Panc1 (cell line): ENCODE results near the gene PROZ. TPM values are rescaled to one million over a fixed set of nuclear protein-coding genes. Genes with fewer than 3 reads are reported as not detected.

Experiments used
- ATAC-seq: fragments of 200-7000 bp; cut with Tn5 transposase; 2 replicates; pipeline ENCODE4 v1.9.1; 2020; ENCODE audit warnings: mild to moderate bottlenecking, moderate library complexity
- BruUV-seq: library from RNA; stranded (reverse); fragments of 400-500 nt; replicated peaks from 2 replicates; lab custom pipeline; 2021; lab: Mats Ljungman, UMichigan
- CTCF ChIA-PET: fragments of 300-600 bp; sonication (Branson Sonifier 250); formaldehyde crosslinking; loops from one replicate; lab custom pipeline; 2022; ENCODE audit warnings: antibody characterized with exemption; lab: Charles Lee
- POLR2A ChIA-PET: fragments of 300-600 bp; sonication (Branson Sonifier 250); formaldehyde crosslinking; loops from one replicate; lab custom pipeline; 2022; ENCODE audit warnings: antibody characterized with exemption; lab: Charles Lee
- DNase-seq: peaks from one replicate; pipeline ENCODE4 v3.0.0-alpha.2; 2010; ENCODE audit warnings: low read depth, low spot score
- H3K27ac ChIP-seq: 2 replicates; pipeline ENCODE4 v1.5.1; 2011; ENCODE audit warnings: mild to moderate bottlenecking, low read length, inconsistent platforms
- H3K27me3 ChIP-seq: fragments of 200-500 bp; sonication (Bioruptor generic); 2 replicates; pipeline ENCODE4 v1.6.0; 2014; ENCODE audit warnings: low read length, inconsistent platforms; ENCODE audit not compliant: control insufficient read depth, insufficient read depth
- H3K36me3 ChIP-seq: fragments of 200-500 bp; sonication (Bioruptor generic); 2 replicates; pipeline ENCODE4 v1.5.1; 2014; ENCODE audit warnings: inconsistent platforms, mild to moderate bottlenecking, low read length, moderate library complexity; ENCODE audit not compliant: control insufficient read depth, insufficient read depth
- H3K4me1 ChIP-seq: 2 replicates; pipeline ENCODE4 v1.5.1; 2011; ENCODE audit warnings: inconsistent platforms, mild to moderate bottlenecking, low read length, moderate library complexity; ENCODE audit not compliant: control insufficient read depth, insufficient read depth
- H3K4me3 ChIP-seq, 2 experiments: 2 replicates each; pipeline ENCODE4 v1.5.1; 2011 to 2012; ENCODE audit warnings: low read depth in 2 of 2, low read length in 2 of 2, mild to moderate bottlenecking in 2 of 2, inconsistent platforms in 1 of 2, moderate library complexity in 1 of 2
- H3K9me3 ChIP-seq: fragments of 200-500 bp; sonication (Bioruptor generic); 2 replicates; pipeline ENCODE4 v1.5.1; 2014; ENCODE audit warnings: low read depth, mild to moderate bottlenecking, inconsistent platforms, low read length, moderate library complexity; ENCODE audit not compliant: control insufficient read depth, insufficient read depth
- POLR2AphosphoS5 ChIP-seq: IDR thresholded peaks from 2 replicates; pipeline ENCODE4 v1.6.1; 2012; ENCODE audit warnings: mild to moderate bottlenecking, low read depth, low read length, moderate library complexity
- SIN3A ChIP-seq: IDR thresholded peaks from 2 replicates; pipeline ENCODE4 v1.6.1; 2012; ENCODE audit warnings: low read depth, mild to moderate bottlenecking, low read length, moderate library complexity, borderline replicate concordance; ENCODE audit not compliant: insufficient read depth
- TCF7L2 ChIP-seq: IDR thresholded peaks from 2 replicates; pipeline ENCODE4 v1.6.1; 2011; ENCODE audit warnings: mild to moderate bottlenecking, low read depth, low read length, inconsistent platforms
- in situ Hi-C: cut with HindIII; loops from 2 replicates; pipeline ENCODE4 v1.10.0; 2016; ENCODE audit warnings: low sequenced_read_pairs, low pct_unique_long_range_greater_than_20kb
- intact Hi-C: fragments of 100-400 bp; cut with micrococcal nuclease; formaldehyde crosslinking; loops from one replicate; pipeline ENCODE4 v1.10.0; 2022; ENCODE audit not compliant: unreplicated experiment
- total RNA-seq: library from RNA; stranded (reverse); gene quantifications from one replicate; pipeline ENCODE4 v1.2.1, GENCODE V29; 2021; ENCODE audit not compliant: unreplicated experiment
- TF ChIP-seq, protein P1 (sequence below): fragments of 450-650 bp; IDR thresholded peaks from 2 replicates; pipeline ENCODE4 v1.5.1; 2017; ENCODE audit warnings: mild to moderate bottlenecking
- TF ChIP-seq, protein P2 (sequence below), 2 experiments: IDR thresholded peaks; 2 replicates each; pipeline ENCODE4 v1.6.1; 2011 to 2012; ENCODE audit warnings: low read depth in 2 of 2, control low read depth in 1 of 2, low read length in 1 of 2, mild to moderate bottlenecking in 1 of 2, moderate library complexity in 1 of 2; ENCODE audit not compliant: insufficient read depth in 1 of 2

The PROZ gene
- total RNA-seq, 1 experiment from 2014 or later, result not detected

DNA sequence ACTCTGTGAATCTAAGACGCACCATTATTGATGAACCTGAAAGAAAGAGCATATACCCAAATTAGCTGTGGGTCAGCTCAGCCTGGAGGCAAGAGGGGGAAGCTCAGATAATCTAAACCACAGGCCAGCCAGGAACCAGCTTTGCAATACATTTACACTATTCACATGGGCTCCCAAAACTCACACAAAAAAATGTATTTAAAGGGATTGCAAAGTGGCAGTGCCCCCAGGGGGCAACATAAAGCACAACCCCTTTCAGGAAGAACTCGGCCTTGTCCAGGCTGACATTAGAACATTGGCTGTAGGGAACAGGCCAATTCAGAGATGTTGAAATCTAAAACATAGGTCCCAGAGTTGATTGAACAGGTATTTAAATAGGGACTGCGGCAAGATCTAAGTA is 3.2 kb upstream of the PROZ start:
- intact Hi-C loops, result no loop called here

DNA sequence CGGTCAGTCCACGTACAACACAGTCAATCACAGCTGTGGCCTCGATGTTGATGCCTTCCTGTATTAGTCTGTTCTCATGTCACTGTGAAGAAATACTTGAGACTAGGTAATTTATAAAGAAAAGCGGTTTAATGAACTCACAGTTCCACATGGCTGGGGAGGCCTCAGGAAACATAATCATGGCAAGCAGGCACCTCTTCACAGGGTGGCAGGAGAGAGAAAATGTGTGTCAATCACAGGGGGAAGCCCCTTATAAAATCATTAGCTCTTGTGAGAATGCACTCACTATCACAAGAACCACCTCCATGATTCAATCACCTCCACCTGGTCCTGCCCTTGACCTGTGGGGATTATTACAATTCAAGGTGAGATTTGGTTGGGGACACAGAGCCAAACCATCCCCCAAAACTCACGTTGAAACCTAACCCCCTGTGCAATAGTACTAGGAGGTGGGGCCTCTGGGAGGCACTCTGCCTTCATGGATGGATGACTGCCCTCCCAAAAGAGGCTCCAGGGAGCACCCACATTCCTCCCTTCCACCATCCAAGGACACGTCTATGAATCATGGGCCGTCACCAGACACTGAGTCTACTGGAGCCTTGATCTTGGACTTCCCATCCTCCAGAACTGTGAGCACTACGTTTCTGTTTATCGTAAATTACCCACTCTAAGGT is 2.3 kb upstream of the PROZ start:
- Histone ChIP-seq H3K27ac (no peak overlapping the region), H3K9me3 (no peaks in the 10 kb centered on the region), H3K4me3 (no peak overlapping the region), H3K27me3 (no peaks in the 10 kb centered on the region), H3K4me1 (no peaks in the 10 kb centered on the region), H3K36me3 (no peaks in the 10 kb centered on the region)
- in situ Hi-C loops (no loop called here), intact Hi-C loops (no loop called here)
- ATAC-seq, result no peak
- ChIA-PET CTCF (no interaction called here), POLR2A (no interaction called here)
- no peak for TF ChIP-seq TCF7L2
- TF ChIP-seq, protein P1, sequence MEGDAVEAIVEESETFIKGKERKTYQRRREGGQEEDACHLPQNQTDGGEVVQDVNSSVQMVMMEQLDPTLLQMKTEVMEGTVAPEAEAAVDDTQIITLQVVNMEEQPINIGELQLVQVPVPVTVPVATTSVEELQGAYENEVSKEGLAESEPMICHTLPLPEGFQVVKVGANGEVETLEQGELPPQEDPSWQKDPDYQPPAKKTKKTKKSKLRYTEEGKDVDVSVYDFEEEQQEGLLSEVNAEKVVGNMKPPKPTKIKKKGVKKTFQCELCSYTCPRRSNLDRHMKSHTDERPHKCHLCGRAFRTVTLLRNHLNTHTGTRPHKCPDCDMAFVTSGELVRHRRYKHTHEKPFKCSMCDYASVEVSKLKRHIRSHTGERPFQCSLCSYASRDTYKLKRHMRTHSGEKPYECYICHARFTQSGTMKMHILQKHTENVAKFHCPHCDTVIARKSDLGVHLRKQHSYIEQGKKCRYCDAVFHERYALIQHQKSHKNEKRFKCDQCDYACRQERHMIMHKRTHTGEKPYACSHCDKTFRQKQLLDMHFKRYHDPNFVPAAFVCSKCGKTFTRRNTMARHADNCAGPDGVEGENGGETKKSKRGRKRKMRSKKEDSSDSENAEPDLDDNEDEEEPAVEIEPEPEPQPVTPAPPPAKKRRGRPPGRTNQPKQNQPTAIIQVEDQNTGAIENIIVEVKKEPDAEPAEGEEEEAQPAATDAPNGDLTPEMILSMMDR, result no peak
- TF ChIP-seq POLR2AphosphoS5, result no peak
- TF ChIP-seq, protein P2, sequence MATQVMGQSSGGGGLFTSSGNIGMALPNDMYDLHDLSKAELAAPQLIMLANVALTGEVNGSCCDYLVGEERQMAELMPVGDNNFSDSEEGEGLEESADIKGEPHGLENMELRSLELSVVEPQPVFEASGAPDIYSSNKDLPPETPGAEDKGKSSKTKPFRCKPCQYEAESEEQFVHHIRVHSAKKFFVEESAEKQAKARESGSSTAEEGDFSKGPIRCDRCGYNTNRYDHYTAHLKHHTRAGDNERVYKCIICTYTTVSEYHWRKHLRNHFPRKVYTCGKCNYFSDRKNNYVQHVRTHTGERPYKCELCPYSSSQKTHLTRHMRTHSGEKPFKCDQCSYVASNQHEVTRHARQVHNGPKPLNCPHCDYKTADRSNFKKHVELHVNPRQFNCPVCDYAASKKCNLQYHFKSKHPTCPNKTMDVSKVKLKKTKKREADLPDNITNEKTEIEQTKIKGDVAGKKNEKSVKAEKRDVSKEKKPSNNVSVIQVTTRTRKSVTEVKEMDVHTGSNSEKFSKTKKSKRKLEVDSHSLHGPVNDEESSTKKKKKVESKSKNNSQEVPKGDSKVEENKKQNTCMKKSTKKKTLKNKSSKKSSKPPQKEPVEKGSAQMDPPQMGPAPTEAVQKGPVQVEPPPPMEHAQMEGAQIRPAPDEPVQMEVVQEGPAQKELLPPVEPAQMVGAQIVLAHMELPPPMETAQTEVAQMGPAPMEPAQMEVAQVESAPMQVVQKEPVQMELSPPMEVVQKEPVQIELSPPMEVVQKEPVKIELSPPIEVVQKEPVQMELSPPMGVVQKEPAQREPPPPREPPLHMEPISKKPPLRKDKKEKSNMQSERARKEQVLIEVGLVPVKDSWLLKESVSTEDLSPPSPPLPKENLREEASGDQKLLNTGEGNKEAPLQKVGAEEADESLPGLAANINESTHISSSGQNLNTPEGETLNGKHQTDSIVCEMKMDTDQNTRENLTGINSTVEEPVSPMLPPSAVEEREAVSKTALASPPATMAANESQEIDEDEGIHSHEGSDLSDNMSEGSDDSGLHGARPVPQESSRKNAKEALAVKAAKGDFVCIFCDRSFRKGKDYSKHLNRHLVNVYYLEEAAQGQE (IDR thresholded peaks at IDR 0.05; ENCODE audit: insufficient read depth in 1 of 2, low read depth in 2 of 2, low read length in 1 of 2), result no peak
- TF ChIP-seq SIN3A, result no peak
- DNase-seq, result no peak
- no TSS peak for BruUV-seq

More for the DNA sequence above, 3.2 kb upstream of the PROZ start:
- POLR2A ChIA-PET, result no interaction called here
- Histone ChIP-seq H3K9me3 (no peaks in the 10 kb centered on the region), H3K4me1 (no peaks in the 10 kb centered on the region), H3K27me3 (no peaks in the 10 kb centered on the region), H3K36me3 (no peaks in the 10 kb centered on the region), H3K4me3 (no peak overlapping the region), H3K27ac (no peak overlapping the region)
- no peak for DNase-seq
- TF ChIP-seq SIN3A (no peak), POLR2AphosphoS5 (no peak), TCF7L2 (no peak)
- TF ChIP-seq, protein P2 (IDR thresholded peaks at IDR 0.05; ENCODE audit: insufficient read depth in 1 of 2, low read depth in 2 of 2, low read length in 1 of 2), result no peak
- TF ChIP-seq, protein P1, result no peak
- in situ Hi-C loops, result no loop called here
- CTCF ChIA-PET, result no interaction called here
- no TSS peak for BruUV-seq
- ATAC-seq, result no peak
